Adipocyte (in vitro differentiated cells): ENCODE results near the gene PARP3.
A peak's percentile ranks its signal among the peaks of the same experiment; 100 is the strongest.

Experiments
- DNase-seq: peaks from one replicate; pipeline ENCODE4 v3.0.0-alpha.2; 2015; ENCODE audit warnings: low read depth
- H3K27me3 ChIP-seq: replicated peaks from 2 replicates; pipeline ENCODE4 v1.7.0; 2013; ENCODE audit warnings: mild to moderate bottlenecking, low read length, moderate library complexity; ENCODE audit not compliant: control insufficient read depth, insufficient read depth
- H3K36me3 ChIP-seq: 2 replicates; pipeline ENCODE4 v1.7.0; 2013; ENCODE audit warnings: low read length, mild to moderate bottlenecking, moderate library complexity; ENCODE audit not compliant: control insufficient read depth, insufficient read depth, severe bottlenecking
- H3K4me1 ChIP-seq: 2 replicates; pipeline ENCODE4 v1.7.0; 2013; ENCODE audit warnings: mild to moderate bottlenecking, low read length, moderate library complexity; ENCODE audit not compliant: control insufficient read depth, insufficient read depth
- H3K4me3 ChIP-seq: 2 replicates; pipeline ENCODE4 v1.7.0; 2013; ENCODE audit warnings: mild to moderate bottlenecking, low read length, moderate library complexity
- H3K9ac ChIP-seq: 2 replicates; pipeline ENCODE4 v1.7.0; 2013; ENCODE audit warnings: mild to moderate bottlenecking, low read length, moderate library complexity
- H3K9me3 ChIP-seq: 2 replicates; pipeline ENCODE4 v1.7.0; 2013; ENCODE audit warnings: mild to moderate bottlenecking, low read length, moderate library complexity; ENCODE audit not compliant: control insufficient read depth

Gene PARP3

DNA sequence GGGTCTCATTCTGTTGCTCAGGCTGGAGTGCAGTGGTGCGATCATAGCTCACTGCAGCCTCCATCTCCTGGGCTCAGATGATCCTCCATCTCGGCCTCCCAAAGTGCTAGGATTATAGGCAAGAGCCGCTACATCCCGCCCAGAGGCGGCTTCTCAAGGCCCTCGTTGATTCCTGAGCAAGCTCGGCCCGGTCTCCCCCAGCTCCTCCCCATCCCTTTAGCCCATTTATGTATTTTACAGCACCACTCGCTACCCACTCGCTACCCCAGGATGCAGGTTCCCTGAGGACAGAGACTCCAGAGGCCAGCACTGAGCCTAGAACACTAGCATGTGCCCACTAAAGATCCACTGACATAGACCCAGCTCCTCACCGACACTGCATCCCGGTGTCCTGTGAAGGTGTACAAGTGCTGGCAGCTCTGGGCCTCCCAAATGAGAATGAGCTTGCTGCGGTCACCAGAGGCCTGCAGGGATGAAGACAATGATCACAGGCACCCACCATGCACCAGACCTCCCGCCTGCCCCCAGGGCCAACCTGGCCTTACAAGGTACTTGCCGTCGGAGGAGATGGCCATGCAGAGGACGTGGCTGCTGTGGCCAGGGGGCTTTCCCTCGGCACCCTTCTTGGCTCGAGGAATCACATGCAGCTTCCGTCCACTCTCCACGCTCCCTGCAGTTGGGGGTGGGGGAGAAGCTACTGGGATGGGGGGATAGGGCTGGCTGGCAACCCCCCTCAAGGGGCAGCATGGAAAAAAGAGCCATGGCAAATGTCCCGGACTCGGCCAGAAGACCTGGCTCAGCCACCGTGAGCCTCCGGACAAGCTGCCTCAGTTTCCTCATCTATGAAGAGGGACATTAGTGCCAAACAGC lies 6.0 kb upstream of the PARP3 start:
- H3K9ac ChIP-seq, result no peak overlapping the region
- peaks cover 81% of the 10 kb centered on the region for H3K36me3 ChIP-seq
- no peak for DNase-seq
- peaks cover 21% of the 10 kb centered on the region for H3K4me1 ChIP-seq
- H3K4me3 ChIP-seq, result no peak overlapping the region
- no peaks in the 10 kb centered on the region for H3K9me3 ChIP-seq
- no peaks in the 10 kb centered on the region for H3K27me3 ChIP-seq

DNA sequence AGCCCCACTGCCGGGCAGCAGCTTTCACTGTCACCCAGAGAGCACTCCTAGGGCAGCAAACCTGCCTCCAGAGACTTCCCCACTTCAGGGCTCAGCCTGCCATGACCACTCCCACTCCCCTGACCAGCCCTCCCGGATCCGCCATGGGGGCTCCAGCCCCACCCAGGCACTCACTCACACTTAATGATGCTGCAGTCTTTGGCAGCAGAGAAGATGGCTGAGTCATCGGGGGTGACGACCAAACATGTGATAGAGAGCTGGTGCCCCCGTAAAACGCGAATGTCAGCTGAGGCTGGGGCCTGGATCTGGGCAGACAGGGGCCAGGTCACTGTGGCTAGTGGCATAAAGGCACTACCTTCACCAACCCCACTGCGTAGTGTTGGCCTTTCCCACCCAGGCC lies 5.1 kb upstream of the PARP3 start:
- Histone ChIP-seq H3K4me3 (no peak overlapping the region), H3K27me3 (no peaks in the 10 kb centered on the region), H3K9ac (no peak overlapping the region), H3K36me3 (peaks cover 75% of the 10 kb centered on the region), H3K9me3 (no peaks in the 10 kb centered on the region), H3K4me1 (peaks cover 21% of the 10 kb centered on the region)
- no peak for DNase-seq

DNA sequence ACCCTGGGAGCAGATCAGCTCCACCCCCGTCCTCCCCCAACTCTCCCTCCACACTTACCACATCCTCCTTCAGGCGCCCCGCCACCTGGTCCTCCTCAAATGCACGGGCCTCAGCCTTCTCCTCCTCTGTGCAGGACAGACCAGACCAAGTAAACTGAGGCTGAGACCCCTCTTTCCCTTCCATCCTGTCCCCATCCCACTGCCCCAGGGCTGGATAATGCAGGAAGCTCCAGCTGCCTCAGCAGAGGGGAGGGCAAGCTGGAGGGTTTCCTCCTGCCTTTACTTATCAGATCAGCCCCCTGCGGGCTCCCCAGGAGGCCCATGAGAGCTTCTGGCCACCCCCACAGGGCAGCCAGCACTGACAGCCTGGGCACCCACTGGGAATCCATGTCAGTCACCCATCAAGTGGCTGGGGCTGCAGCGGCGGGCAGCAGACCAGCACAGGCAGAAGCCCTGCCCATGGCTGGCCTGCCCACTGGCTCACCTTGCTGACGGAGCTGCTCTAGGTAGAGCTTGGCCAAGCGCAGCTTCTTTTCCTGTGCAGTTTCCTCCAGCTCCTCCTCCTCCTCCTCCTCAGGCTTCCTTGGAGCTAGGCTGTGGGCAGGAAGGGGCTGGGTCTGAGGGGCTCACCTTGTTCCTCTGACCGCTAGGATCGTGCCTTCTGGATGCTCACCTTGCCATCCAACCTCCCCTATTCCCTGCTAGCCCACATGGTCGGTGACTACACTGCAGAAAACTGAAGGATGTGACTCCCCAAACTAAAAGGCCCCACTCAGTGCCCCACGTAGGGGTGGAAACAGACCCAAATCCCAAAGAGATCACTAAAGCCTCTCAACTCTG lies 4.3 kb upstream of the PARP3 start:
- no peak overlapping the region for H3K9ac ChIP-seq
- peaks cover 70% of the 10 kb centered on the region for H3K36me3 ChIP-seq
- no peaks in the 10 kb centered on the region for H3K27me3 ChIP-seq
- H3K4me3 ChIP-seq, result no peak overlapping the region
- H3K4me1 ChIP-seq, result peaks cover 28% of the 10 kb centered on the region
- H3K9me3 ChIP-seq, result no peaks in the 10 kb centered on the region
- no peak for DNase-seq

DNA sequence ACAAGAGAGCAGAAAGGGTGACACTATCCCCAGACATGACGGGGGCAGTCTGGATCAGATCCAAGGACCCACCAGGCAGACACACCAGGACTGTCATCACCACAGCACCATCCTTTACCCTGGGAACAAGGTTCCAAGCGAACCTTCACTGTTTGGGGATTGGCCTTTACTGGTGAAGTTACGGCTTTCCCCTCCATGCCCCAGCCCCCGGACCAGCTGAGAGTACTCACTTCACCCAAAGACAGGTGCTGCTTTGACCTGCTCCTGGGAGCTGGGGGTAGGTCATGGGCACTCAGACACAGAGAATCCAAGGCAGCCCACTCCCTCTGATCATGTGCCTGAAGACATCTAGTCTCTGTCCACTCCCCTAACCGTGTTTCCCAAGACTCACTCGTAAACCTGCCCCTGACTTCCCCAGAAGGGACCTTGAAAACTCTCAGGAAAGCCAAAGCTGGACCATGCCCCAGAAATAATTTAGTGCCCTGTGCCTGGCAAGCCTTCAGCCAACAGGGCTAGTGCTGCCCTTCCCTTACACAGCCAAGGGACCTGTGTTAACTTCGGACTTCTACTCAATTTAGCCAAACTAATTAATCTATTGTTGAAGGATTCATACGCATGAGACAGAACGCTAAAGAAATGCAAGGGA lies 3.3 kb upstream of the PARP3 start:
- Histone ChIP-seq H3K9ac (no peak overlapping the region), H3K4me1 (peaks cover 36% of the 10 kb centered on the region), H3K4me3 (peak overlapping the region; percentile 48), H3K9me3 (no peaks in the 10 kb centered on the region), H3K36me3 (peaks cover 59% of the 10 kb centered on the region), H3K27me3 (no peaks in the 10 kb centered on the region)
- DNase-seq, result no peak

DNA sequence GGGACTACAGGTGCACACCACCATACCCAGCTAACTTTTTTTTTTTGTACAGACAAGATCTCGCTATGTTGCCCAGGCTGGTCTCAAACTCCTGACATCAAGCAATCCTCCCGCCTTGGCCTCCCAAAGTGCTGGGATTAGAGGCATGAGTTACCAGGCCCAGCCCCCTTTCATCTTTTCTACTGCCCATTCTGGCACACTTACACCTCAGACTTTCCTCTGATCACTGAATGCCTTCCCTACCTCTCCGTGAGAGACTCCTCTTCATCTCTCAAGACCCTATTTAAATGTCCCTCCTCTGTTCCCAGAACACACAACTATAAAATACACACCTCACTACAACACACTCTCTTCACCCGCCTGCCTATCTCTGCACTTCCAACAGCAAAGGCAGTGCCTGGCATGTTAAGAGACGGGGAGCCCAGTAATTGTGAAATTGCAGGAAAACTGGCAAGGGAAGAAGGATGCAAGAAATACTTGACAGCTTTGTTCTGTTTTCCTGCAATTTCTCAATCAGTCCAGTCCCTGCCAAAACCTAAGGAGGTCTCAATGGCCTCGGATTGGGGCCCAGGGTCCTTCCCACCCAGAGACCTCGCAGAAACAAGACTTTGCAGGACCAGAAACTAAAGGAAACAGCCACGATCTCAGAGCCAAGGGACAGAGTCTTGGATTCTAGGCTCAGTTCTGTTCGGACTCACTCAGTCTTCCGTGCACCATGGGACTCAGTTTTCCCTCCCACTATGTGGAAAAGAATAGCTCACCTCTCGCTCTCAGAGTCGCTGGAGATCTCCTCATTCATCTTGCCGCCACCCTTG lies 1.3 kb upstream of the PARP3 start:
- Histone ChIP-seq H3K9ac (peak overlapping the region; percentile 89), H3K4me1 (peaks cover 36% of the 10 kb centered on the region), H3K9me3 (no peaks in the 10 kb centered on the region), H3K27me3 (no peaks in the 10 kb centered on the region), H3K4me3 (peak overlapping the region; percentile 86), H3K36me3 (peaks cover 54% of the 10 kb centered on the region)
- DNase-seq, result peak; percentile 73

DNA sequence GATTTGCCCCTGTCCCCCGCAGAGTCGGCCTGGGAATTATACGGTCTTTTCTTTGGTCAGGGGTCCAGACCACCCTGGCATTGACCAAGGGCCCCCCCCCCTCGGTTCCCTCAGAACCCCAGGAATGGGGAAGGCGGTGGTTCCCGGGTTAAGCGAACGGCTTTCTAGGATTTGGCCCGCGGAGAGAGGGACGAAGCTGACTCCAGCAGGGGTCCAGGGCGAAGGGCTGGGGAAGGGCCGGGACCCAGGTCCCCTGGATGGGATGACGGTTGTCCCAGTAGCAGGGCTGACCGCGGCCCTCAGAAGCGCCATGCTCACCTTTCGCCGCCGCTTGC lies 733 bp upstream of the PARP3 start:
- Histone ChIP-seq H3K4me3 (peak overlapping the region; percentile 86), H3K4me1 (peaks cover 36% of the 10 kb centered on the region), H3K36me3 (peaks cover 54% of the 10 kb centered on the region), H3K9me3 (no peaks in the 10 kb centered on the region), H3K27me3 (no peaks in the 10 kb centered on the region), H3K9ac (peak overlapping the region; percentile 89)
- no peak for DNase-seq

DNA sequence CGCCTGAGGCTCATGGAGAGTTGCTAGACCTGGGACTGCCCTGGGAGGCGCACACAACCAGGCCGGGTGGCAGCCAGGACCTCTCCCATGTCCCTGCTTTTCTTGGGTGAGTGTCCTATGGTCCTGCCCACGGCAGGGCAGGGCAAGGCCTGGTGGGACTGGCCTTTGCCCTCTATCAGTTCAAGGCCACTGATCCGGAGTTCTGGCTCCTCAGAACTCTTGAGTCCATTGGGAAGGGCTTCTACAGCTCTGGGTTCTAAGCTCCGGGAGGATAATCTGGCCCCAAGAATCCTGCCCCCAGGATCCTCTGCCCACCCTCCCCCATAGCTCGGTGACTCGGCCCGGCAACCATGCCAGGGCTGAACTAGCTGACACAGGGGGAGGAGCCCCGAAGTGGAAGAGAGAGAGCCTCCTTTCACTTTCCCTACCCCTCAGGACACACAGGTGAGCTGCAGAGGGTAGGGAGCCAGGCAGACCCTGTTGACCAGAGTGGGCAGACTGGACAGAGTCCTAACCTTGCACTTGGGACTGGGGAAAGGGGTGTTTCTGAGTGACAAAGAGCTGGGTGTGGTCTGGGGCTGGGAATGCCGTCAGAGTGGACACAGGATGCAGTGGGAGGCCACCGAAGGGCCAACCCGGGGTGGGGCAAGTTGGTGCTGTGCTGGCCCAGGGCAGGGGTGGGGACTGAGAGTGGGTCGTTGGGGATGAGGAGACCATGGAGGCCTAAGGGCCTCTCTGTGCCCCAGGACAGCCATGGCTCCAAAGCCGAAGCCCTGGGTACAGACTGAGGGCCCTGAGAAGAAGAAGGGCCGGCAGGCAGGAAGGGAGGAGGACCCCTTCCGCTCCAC lies 664 bp downstream of the PARP3 start:
- Histone ChIP-seq H3K4me3 (peak overlapping the region; percentile 78), H3K4me1 (peaks cover 36% of the 10 kb centered on the region), H3K36me3 (peaks cover 42% of the 10 kb centered on the region), H3K9me3 (no peaks in the 10 kb centered on the region), H3K9ac (peak overlapping the region; percentile 95), H3K27me3 (no peaks in the 10 kb centered on the region)
- peak; percentile 55 for DNase-seq

DNA sequence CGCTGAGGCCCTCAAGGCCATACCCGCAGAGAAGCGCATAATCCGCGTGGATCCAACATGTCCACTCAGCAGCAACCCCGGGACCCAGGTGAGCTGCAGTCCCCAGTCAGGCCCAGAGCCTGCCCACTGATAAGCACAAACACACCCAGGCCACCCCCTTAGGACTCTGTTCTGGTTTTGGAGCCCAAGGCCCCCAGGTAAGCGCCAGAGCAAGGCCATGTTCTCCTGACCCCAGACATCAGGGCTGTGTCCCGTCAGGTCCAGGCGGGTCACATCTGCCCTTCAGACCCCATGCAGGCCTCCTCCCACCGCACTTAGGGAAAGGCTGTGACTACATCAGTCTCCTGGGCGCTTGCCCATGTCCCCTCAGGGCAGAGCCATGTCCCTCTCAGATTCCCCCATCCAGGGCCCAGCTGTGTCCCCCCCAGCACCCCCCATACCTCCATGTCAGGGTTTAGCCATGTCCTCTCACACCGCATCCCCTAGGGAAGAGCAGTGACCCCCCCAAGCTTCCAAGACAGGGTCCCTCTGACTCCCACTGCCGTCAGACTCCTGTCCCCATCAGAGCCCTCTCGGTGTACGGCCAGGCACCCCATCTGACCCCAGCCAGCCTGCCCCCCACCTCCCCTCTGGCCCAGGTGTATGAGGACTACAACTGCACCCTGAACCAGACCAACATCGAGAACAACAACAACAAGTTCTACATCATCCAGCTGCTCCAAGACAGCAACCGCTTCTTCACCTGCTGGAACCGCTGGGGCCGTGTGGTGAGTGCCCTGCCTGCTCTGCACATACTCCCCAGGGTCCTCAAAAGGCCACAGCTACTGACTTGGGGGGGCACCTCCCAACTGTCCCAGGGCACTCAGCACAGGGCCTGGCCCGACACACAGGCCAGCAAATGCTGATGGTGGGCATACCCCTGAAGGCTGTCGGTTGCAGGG lies 1.6 kb downstream of the PARP3 start:
- H3K4me1 ChIP-seq, result peaks cover 35% of the 10 kb centered on the region
- peaks cover 38% of the 10 kb centered on the region for H3K36me3 ChIP-seq
- no peak for DNase-seq
- peak overlapping the region; percentile 95 for H3K9ac ChIP-seq
- H3K9me3 ChIP-seq, result no peaks in the 10 kb centered on the region
- H3K4me3 ChIP-seq, result peak overlapping the region; percentile 78
- H3K27me3 ChIP-seq, result no peaks in the 10 kb centered on the region

DNA sequence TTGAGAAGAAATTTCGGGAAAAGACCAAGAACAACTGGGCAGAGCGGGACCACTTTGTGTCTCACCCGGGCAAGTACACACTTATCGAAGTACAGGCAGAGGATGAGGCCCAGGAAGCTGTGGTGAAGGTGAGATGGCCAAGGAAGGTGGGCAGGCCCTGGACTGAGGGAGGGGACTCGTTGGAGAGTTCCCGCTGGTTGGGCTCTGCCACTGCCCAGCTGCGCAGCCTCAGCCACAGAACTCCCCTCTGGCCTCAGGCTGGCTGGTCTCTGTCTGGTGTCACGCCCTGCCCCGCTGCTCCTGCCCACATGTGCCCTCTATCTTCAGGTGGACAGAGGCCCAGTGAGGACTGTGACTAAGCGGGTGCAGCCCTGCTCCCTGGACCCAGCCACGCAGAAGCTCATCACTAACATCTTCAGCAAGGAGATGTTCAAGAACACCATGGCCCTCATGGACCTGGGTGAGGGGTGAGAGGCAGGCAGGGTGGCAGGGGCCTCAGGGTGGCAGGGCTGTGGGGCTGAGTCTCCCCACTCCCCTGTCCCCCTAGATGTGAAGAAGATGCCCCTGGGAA lies 2.4 kb downstream of the PARP3 start:
- Histone ChIP-seq H3K4me1 (peaks cover 27% of the 10 kb centered on the region), H3K9ac (no peak overlapping the region)

More for the DNA sequence above, 2.4 kb downstream of the PARP3 start:
- no peak for DNase-seq
- Histone ChIP-seq H3K27me3 (no peaks in the 10 kb centered on the region), H3K9me3 (no peaks in the 10 kb centered on the region), H3K4me3 (no peak overlapping the region), H3K36me3 (peaks cover 35% of the 10 kb centered on the region)
